ENCODE results near the gene NAT10.
"Not testable (repeated sequence)": the region's sequence is repeated elsewhere in the genome, so short reads cannot be mapped to it uniquely, and the experiment has no call there.

Gene NAT10

DNA sequence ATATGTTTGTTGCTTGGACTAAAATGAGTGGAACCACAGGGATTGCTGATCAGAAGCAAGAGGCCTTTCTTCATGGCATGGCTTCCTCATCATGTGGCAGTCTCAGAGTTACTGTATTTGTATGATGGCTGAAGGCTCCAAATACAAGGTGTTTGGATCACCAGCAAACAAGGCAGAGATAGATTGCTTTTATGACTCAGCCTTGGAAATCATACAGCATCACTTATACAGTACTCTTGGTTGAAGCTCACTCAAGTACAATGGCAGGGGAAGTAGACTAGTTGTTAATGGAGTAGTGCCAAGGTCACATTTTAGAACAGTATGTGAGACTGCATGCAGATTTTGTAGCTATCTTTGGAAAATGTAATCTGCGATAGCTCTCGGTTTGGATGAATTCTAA is 37.3 kb upstream of the NAT10 start:
- no peak overlapping the region for H3K4me3 ChIP-seq
- DNase-seq (ENCODE audit: low spot score), result no peak
- no peak overlapping the region for H3K27ac ChIP-seq
- TF ChIP-seq, protein P1, sequence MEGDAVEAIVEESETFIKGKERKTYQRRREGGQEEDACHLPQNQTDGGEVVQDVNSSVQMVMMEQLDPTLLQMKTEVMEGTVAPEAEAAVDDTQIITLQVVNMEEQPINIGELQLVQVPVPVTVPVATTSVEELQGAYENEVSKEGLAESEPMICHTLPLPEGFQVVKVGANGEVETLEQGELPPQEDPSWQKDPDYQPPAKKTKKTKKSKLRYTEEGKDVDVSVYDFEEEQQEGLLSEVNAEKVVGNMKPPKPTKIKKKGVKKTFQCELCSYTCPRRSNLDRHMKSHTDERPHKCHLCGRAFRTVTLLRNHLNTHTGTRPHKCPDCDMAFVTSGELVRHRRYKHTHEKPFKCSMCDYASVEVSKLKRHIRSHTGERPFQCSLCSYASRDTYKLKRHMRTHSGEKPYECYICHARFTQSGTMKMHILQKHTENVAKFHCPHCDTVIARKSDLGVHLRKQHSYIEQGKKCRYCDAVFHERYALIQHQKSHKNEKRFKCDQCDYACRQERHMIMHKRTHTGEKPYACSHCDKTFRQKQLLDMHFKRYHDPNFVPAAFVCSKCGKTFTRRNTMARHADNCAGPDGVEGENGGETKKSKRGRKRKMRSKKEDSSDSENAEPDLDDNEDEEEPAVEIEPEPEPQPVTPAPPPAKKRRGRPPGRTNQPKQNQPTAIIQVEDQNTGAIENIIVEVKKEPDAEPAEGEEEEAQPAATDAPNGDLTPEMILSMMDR (IDR thresholded peaks at IDR 0.05), result no peak

DNA sequence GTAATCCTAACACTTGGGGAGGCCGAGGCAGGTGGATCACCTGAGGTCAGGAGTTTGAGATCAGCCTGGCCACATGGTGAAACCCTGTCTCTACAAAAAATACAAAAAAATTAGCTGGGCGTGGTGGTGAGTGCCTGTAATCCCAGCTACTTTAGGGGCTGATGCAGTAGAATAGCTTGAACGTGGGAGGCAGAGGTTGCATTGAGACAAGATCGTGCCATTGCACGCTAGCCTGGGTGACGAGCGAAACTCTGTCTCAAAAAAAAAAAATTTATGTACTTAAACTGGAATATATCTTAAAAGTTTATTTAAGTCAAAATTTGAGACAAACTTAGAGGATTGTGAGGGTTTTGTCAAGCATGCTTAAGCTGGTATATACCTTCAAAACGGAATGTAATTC is 34.1 kb upstream of the NAT10 start:
- H3K4me3 ChIP-seq; DNase-seq (ENCODE audit: low spot score); H3K27ac ChIP-seq: not testable (repeated sequence)

DNA sequence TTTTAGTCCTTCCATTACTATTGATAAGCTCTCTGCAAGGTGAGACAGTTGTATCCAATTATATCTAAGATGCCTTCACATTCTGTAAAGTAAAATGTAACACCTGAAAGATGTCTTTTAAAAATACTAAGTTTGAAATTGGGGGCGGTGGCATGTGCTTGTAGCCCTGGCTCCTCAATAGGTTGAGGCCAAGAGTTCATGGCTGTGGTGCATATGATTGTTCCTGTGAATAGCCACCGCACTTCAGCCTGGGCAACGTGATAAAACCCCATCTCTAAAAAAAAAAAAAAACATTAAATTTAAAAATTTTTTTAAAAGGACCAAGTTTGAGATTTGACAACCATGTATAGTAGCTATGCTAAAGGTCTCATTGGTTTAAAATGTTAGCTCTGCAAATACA is 33.4 kb upstream of the NAT10 start:
- TF ChIP-seq, protein P1 (IDR thresholded peaks at IDR 0.05), result no peak
- DNase-seq (ENCODE audit: low spot score), result no peak
- no peak overlapping the region for H3K27ac ChIP-seq
- H3K4me3 ChIP-seq, result no peak overlapping the region

DNA sequence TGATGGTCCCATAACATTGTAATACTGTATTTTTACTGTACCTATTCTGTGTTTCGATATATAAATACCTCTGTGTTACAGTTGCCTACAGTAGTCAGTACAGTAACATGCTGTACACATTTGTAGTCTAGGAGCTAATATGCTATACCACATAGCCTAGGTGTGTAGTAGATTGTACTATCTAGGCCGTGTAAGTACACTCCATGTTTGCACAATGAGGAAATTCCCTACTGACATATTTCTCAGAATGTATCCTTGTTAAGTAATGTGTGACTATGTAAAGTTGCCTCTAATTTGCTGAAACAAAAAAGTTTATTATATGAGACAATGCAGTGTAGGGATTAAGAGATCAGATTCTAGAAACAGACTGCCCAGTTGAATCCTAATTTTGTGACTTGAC is 32.6 kb upstream of the NAT10 start:
- no peak overlapping the region for H3K27ac ChIP-seq
- DNase-seq (ENCODE audit: low spot score), result no peak
- TF ChIP-seq, protein P1 (IDR thresholded peaks at IDR 0.05), result no peak

DNA sequence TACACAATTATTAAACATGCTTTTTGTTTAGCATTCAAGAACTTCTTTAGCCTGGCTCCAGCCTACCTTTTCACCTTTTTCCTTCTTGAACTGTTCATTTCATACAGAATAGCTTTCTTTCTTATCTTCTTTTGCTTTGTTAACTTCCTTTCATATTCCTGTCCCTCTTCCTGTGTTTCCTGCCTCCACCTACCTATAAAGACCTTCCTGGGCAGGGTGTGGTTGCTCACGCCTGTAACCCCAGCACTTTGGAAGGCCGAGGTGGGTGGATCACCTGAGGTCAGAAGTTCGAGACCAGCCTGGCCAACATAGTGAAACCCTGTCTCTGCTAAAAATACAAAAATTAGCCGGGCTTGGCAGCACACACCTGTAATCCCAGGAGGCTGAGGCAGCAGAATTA is 31.0 kb upstream of the NAT10 start:
- H3K27ac ChIP-seq, result no peak overlapping the region
- no peak overlapping the region for H3K4me3 ChIP-seq
- no peak for DNase-seq (ENCODE audit: low spot score)
- TF ChIP-seq, protein P1 (IDR thresholded peaks at IDR 0.05), result no peak

More for the DNA sequence above, 32.6 kb upstream of the NAT10 start:
- no peak overlapping the region for H3K4me3 ChIP-seq

DNA sequence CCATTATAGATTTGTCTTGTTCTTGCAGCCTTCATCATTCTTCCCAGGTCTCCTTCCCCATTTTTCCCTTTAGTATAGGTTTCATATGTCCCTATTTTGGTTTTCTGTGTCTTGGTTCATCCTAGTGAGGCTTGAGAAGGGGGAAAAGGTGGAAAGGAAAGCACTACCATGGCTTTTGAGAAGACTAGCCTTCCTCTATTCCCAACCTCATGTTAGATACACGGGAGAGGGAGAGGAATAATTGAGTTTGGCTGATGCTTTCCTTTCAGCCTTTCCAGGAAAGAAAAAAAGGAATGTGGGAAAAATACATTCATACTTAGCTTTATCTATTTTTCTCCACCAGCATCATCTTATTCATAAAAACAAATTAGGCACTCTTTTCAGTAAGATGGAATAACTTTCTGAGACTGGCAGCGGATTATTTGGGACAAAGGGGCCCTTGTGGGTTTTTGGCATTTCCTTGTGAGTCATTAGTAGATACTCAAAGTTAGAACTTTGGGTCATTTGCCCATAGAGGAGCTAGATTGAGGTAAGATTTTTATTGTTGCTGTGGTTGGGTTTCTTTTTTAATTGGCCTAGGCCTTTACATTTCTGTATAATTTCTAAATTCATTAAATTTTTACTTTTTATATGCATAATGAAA is 30.1 kb upstream of the NAT10 start:
- H3K4me3 ChIP-seq, result no peak overlapping the region
- H3K27ac ChIP-seq, result no peak overlapping the region
- DNase-seq (ENCODE audit: low spot score), result no peak
- TF ChIP-seq, protein P1 (IDR thresholded peaks at IDR 0.05), result no peak

DNA sequence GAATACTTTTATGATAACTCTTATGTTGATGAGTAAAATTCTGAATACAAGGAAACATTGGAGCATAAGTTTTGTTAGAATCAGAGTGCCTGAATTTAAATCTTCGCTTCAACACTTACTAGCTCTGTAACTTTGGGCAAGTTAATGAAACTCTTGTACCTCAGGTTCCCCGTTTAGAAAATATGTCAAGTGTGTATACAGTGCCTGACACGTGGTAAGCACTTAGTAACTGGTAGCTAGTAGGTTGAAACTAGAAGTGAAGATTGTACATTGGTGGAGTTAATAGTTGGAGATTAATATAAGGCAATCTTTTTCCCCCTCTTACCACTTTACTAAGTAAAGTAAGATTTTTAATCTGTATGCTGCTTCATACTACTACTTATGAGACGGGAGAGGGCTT is 24.8 kb upstream of the NAT10 start:
- DNase-seq (ENCODE audit: low spot score), result no peak
- TF ChIP-seq, protein P1 (IDR thresholded peaks at IDR 0.05), result no peak
- H3K27ac ChIP-seq, result no peak overlapping the region
- H3K4me3 ChIP-seq, result no peak overlapping the region

Data from coronary artery (tissue), 2 donors.